ENCODE results near the gene CES3.
A peak's percentile ranks its signal among the peaks of the same experiment; 100 is the strongest.

Gene CES3

GRCh38 chr16:66920924-66921680 is 40.0 kb upstream of the CES3 start:
- no peak for DNase-seq (ENCODE audit: low read depth)
- H3K4me3 ChIP-seq (ENCODE audit: low read depth, low read length): no peak overlapping the region
- TF ChIP-seq, protein P1, sequence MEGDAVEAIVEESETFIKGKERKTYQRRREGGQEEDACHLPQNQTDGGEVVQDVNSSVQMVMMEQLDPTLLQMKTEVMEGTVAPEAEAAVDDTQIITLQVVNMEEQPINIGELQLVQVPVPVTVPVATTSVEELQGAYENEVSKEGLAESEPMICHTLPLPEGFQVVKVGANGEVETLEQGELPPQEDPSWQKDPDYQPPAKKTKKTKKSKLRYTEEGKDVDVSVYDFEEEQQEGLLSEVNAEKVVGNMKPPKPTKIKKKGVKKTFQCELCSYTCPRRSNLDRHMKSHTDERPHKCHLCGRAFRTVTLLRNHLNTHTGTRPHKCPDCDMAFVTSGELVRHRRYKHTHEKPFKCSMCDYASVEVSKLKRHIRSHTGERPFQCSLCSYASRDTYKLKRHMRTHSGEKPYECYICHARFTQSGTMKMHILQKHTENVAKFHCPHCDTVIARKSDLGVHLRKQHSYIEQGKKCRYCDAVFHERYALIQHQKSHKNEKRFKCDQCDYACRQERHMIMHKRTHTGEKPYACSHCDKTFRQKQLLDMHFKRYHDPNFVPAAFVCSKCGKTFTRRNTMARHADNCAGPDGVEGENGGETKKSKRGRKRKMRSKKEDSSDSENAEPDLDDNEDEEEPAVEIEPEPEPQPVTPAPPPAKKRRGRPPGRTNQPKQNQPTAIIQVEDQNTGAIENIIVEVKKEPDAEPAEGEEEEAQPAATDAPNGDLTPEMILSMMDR (IDR thresholded peaks at IDR 0.05; ENCODE audit: low read depth, low read length, missing control alignments): no peak

DNA sequence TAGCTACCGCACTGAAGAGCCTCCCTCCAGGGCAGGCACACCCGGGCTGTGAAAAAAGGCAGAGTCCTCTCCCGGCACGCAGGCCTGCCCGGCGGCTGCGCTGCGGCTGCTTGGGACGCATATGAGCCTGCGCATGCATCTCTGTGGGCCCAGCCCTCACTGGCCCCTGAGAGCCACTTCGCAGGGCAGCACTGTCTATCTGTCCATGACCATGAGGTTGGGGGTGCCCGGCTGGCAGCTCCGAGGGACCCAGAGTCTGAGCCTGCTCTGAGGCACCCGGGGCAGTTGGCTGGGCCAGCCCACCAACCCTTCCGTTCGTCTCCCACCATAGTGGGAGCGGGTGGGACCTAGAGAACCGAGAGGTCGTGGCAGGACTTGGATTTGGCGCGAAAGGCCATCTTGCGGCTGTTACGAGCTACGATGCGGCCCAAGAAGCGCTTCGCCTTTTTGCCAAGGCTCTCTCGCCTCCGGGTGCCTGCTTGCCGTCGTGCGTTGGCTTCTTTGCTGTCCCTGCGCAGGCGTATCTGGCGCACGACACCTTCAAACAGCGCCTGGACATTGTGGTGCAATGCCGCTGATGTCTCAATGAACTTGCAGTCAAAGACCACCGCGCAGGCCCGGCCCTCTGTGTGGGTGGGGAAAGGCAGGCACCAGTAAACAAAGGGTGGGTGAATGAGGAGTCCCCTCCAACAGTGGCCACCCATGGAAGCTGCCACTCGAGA is 39.2 kb upstream of the CES3 start:
- no peak overlapping the region for H3K4me3 ChIP-seq (ENCODE audit: low read depth, low read length)
- TF ChIP-seq, protein P1 (IDR thresholded peaks at IDR 0.05; ENCODE audit: low read depth, low read length, missing control alignments): no peak
- no peak for DNase-seq (ENCODE audit: low read depth)

DNA sequence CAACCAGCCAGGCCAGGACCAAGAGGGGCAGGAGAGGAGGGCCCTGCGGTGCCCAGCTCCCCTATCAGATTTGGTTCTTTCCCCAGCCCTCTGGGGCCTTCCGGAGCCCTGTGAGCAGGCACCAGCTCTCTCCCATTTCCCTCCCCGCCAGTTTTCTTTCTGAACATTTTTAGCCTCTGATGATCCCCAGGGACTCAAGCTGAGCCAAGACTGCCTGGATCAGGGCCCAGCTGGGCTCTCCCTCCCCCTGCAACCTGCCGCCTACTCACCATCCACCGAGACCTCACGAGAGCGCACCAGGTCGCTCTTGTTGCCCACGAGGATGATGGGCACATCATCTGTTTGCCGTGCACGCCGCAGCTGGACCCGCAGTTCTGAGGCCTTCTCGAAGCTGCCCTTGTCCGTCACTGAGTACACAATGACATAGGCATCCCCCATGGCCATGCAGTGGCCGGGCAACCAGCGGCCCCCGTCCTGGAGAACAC is 37.8 kb upstream of the CES3 start:
- TF ChIP-seq, protein P1 (IDR thresholded peaks at IDR 0.05; ENCODE audit: low read depth, low read length, missing control alignments): no peak
- no peak overlapping the region for H3K4me3 ChIP-seq (ENCODE audit: low read depth, low read length)
- DNase-seq (ENCODE audit: low read depth): no peak

- no peak overlapping the region for H3K4me3 ChIP-seq (ENCODE audit: low read depth, low read length)
- TF ChIP-seq, protein P1 (IDR thresholded peaks at IDR 0.05; ENCODE audit: low read depth, low read length, missing control alignments): no peak
- DNase-seq (ENCODE audit: low read depth): no peak
Measured at GRCh38 chr16:66923866-66924265, 37.2 kb upstream of the CES3 start.

- no peak for DNase-seq (ENCODE audit: low read depth)
- peak overlapping the region; percentile 37 for H3K4me3 ChIP-seq (ENCODE audit: low read depth, low read length)
- TF ChIP-seq, protein P1 (IDR thresholded peaks at IDR 0.05; ENCODE audit: low read depth, low read length, missing control alignments): peak; percentile 54
Measured at GRCh38 chr16:66924527-66925321, 36.3 kb upstream of the CES3 start.

DNA sequence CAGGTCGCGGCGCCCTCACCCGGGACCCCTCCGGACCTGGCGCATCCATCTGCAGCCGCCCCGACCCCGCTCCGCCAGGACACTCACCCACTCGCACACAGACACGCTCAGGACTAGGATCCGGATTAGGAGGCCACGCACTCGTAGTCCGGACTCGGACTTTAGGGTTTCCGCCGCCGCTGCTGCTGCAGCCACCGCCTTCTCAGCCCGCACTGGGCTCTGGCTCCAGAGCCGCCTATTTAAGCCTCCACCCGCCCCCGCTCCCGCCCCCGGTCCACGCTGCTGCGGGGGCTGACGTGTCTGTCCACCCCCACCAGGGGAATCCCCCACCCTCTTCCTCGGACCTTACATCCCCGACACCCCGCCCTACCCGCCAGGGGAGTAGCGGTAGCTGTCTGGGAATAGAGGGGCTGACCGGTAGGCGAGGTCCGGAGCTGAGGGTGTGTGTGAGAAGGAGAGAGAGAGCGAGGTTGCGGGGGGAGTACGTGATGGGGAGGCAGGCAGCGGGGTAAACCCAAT is 35.7 kb upstream of the CES3 start, which contains the start of gene RRAD:
Gene RRAD, minus strand, starts transcription at position 214 of the 519 bp plus-strand sequence. CDS start 356 bp downstream, outside the sequence.
- DNase-seq (ENCODE audit: low read depth): no peak
- H3K4me3 ChIP-seq (ENCODE audit: low read depth, low read length): peak within 1 kb of the TSS; percentile 37
- TF ChIP-seq, protein P1 (IDR thresholded peaks at IDR 0.05; ENCODE audit: low read depth, low read length, missing control alignments): no peak

Measured in GM12864 (cell line).